Muscle of leg (tissue), 11 donors: ENCODE results near the gene SNTG2. TPM values are rescaled to one million over a fixed set of nuclear protein-coding genes. Genes with fewer than 3 reads are reported as not detected.

ENCODE experiments used
- DNase-seq: peaks from one replicate; pipeline ENCODE4 v3.0.0; 2013
- H3K27ac ChIP-seq: one replicate; pipeline ENCODE4 v1.5.1; 2013; ENCODE audit warnings: mild to moderate bottlenecking, low read length, control low read depth
- H3K27me3 ChIP-seq: one replicate; pipeline ENCODE4 v1.6.1; 2013; ENCODE audit warnings: low read length; ENCODE audit not compliant: control insufficient read depth, insufficient read depth
- H3K36me3 ChIP-seq: one replicate; pipeline ENCODE4 v1.6.1; 2013; ENCODE audit warnings: low read length; ENCODE audit not compliant: control insufficient read depth, insufficient read depth
- H3K4me1 ChIP-seq: one replicate; pipeline ENCODE4 v1.6.1; 2013; ENCODE audit warnings: low read length; ENCODE audit not compliant: control insufficient read depth, insufficient read depth
- H3K4me3 ChIP-seq: one replicate; pipeline ENCODE4 v1.5.1; 2013; ENCODE audit warnings: low read length, control low read depth
- H3K9me3 ChIP-seq: replicated peaks from 2 replicates; pipeline ENCODE4 v1.6.1; 2013; ENCODE audit warnings: low read depth, low read length; ENCODE audit not compliant: control insufficient read depth
- WGBS: methylation state at CpG from one replicate; pipeline ENCODE4 v1.1.5; 2013; ENCODE audit warnings: missing lambda C conversion rate; ENCODE audit not compliant: insufficient coverage; 5-methylcytosine and 5-hydroxymethylcytosine counted together
- polyA plus RNA-seq, 8 donors: library from polyadenylated mRNA; unstranded; fragments of 120-200 nt; gene quantifications; one replicate each; pipeline versions ENCODE4 v1.2.1 to v1.2.3, GENCODE V29; 2013; ENCODE audit warnings: inconsistent platforms in 1 of 8, low replicate concordance in 1 of 8; ENCODE audit not compliant: insufficient read length in 8 of 8, insufficient read depth in 1 of 8
- total RNA-seq: library from RNA; stranded (reverse); fragments of 120-200 nt; gene quantifications from one replicate; pipeline ENCODE4 v1.2.4, GENCODE V29; 2013

The SNTG2 gene
- total and polyA plus RNA-seq, 9 donors = 0.20 to 0.41 (median 0.31) TPM; not detected in 4

DNA sequence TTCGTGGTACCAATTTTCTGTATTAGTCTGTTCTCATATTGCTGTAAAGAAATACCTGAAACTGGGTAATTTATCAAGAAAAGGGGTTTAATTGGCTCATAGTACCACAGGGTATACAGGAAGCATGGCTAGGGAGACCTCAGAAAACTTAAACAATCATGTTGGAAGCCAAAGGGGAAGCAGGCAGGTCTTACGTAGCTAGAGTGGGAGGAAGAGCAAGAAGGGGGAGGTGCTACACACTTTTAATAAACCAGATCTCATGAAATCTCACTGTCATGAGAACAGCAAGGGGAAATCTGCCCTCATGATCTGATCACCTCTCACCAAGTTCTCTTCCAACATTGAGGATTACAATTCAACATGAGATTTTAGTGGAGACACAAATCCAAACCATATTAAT is 235.8 kb downstream of the SNTG2 start:
- no peaks in the 10 kb centered on the region for H3K27me3 ChIP-seq
- no peak overlapping the region for H3K27ac ChIP-seq
- no peaks in the 10 kb centered on the region for H3K4me1 ChIP-seq
- no CpG with 5 or more reads among the region's 2 CpGs for WGBS
- H3K4me3 ChIP-seq = no peak overlapping the region
- H3K36me3 ChIP-seq = no peaks in the 10 kb centered on the region
- H3K9me3 ChIP-seq = peaks cover 3% of the 10 kb centered on the region
- no peak for DNase-seq

DNA sequence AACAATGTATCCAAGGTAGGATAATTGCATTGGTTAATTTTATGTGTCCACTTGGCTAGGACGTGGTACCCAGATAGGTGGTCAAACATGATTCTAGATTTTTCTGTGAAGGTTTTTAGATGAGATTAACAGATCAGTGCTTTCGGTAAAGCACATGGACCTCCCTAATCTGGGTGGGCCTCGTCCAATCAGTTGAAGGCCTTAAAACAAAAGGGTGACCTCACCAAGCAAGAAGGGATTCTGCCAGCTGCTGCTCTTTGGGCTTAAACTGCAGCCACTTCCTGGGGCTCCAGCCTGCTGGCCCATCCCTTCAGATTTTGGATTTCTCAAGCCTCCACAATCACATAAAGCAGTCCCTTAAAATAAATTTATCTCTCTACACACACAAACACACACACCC is 236.5 kb downstream of the SNTG2 start:
- Histone ChIP-seq H3K27me3 (no peaks in the 10 kb centered on the region), H3K9me3 (peaks cover 3% of the 10 kb centered on the region), H3K4me3 (no peak overlapping the region), H3K36me3 (no peaks in the 10 kb centered on the region), H3K27ac (no peak overlapping the region), H3K4me1 (no peaks in the 10 kb centered on the region)
- 77% methylated on average over 3 of the region's 3 CpGs for WGBS
- DNase-seq = no peak

DNA sequence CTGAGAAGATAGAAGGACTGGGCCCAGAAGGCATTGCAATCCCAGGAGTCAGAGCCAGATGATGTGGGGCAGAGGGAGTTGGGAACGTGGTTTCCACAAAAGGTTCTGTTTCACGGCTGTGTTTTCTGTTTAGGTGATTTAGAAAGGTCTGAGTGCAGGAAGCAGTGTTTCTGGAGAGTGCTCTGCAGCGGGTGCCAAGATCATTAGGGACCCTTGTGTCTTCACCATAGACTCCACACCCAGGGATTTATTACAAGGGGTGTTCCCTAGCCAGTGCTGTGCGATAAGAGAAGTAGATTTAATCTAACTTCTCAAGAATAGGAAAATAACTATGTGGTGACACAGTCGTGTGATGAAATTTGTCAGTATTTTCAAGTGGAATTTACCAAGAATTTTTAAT is 241.5 kb downstream of the SNTG2 start:
- H3K4me3 ChIP-seq = no peak overlapping the region
- no peak for DNase-seq
- no peaks in the 10 kb centered on the region for H3K27me3 ChIP-seq
- H3K9me3 ChIP-seq = peaks cover 4% of the 10 kb centered on the region
- no peaks in the 10 kb centered on the region for H3K36me3 ChIP-seq
- WGBS = no CpG with 5 or more reads among the region's 5 CpGs
- no peaks in the 10 kb centered on the region for H3K4me1 ChIP-seq
- no peak overlapping the region for H3K27ac ChIP-seq

DNA sequence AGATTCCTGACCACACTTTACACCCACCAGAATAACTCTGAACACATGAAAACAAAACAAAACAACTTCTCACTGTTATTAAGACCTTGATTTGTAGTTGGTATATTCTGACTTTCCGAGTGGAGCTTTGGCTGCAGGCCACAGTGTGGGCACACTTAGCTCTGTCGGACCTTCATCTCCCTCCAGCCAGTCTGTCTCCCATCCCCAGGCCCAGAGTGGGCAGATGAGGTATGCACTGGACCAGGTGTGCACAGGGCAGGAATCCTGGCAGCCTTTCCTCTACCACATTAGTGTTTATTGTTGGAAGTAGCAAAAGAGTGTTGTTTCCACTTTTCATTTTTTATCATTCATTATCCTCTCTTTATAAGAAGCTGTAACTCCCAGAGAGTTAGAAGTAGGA is 243.2 kb downstream of the SNTG2 start:
- no peak for DNase-seq
- Histone ChIP-seq H3K4me3 (no peak overlapping the region), H3K36me3 (no peaks in the 10 kb centered on the region), H3K9me3 (peaks cover 4% of the 10 kb centered on the region), H3K27ac (no peak overlapping the region), H3K4me1 (no peaks in the 10 kb centered on the region), H3K27me3 (no peaks in the 10 kb centered on the region)
- no CpG with 5 or more reads among the region's 2 CpGs for WGBS

DNA sequence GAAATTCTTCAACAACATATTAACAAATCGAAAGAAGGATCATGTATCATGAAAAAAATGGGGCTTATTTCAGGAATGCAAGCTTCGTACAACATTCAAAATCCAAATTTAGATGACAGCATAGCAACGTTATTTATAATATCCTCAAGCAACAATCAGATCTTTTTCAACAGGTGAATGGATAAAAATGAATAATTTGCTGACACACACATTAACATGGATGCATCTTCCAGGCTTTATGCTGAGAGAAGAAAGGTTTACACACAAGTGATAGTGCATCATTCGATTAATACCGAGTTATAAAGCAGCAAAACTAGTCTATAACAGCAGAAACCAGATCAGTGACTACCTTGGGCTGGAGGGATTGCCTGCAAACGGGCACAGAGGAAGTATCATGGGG is 253.1 kb downstream of the SNTG2 start:
- no peaks in the 10 kb centered on the region for H3K36me3 ChIP-seq
- H3K4me3 ChIP-seq = no peak overlapping the region
- DNase-seq = no peak
- peaks cover 3% of the 10 kb centered on the region for H3K9me3 ChIP-seq
- no peaks in the 10 kb centered on the region for H3K27me3 ChIP-seq
- H3K4me1 ChIP-seq = no peaks in the 10 kb centered on the region
- H3K27ac ChIP-seq = no peak overlapping the region
- WGBS = no CpG with 5 or more reads among the region's 6 CpGs

DNA sequence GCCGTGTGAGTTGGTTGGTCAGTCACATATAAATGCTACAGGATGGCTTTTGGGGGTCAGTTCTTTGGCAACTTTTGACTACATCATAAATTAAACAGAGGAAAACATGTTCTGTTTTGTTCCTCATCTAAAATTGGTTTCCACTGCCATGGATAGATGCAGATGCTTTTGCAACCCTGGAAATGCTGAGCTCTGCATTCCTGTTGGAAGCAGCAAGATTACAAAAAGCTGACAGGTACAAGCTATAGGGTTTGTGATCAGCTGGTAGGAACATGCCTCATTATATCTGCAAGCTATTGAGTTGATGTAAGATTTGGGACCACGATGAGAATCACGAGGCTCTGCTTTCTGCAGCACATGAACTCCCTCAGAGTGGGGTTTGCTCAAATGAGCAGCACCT is 255.2 kb downstream of the SNTG2 start:
- WGBS = 73% methylated on average over 2 of the region's 3 CpGs
- DNase-seq = no peak
- H3K9me3 ChIP-seq = peaks cover 3% of the 10 kb centered on the region
- H3K36me3 ChIP-seq = no peaks in the 10 kb centered on the region
- no peak overlapping the region for H3K27ac ChIP-seq
- no peak overlapping the region for H3K4me3 ChIP-seq
- no peaks in the 10 kb centered on the region for H3K27me3 ChIP-seq
- H3K4me1 ChIP-seq = no peaks in the 10 kb centered on the region

DNA sequence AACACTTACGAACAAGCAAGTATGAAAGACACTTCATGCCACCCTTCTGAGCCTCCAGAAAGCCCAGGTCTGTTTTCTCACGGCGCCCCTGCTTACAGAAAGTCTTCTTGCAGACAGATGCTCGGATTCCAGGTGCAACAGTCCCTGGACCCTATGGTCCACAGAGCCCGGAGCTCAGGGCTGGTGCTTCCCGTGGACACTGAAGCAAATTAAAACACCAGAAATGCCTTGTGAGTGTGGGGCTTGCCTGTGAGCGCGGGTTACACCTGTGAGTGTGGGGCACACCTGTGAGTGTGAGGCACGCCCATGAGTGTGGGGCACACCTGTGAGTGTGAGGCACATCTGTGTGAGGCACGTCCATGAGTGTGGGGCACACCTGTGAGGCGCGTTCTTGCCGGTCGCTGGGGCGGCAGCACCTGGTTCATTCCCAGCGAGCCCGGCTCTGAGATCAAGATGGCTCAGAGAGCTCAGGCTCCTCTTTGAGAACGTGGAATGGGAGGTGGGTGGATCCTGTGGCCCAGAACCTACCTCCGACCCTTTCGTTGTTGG is 257.4 kb downstream of the SNTG2 start:
- H3K27ac ChIP-seq = no peak overlapping the region
- no peaks in the 10 kb centered on the region for H3K27me3 ChIP-seq
- WGBS = 79% methylated on average over 18 of the region's 20 CpGs
- no peaks in the 10 kb centered on the region for H3K36me3 ChIP-seq
- H3K4me1 ChIP-seq = no peaks in the 10 kb centered on the region
- no peak overlapping the region for H3K4me3 ChIP-seq
- no peaks in the 10 kb centered on the region for H3K9me3 ChIP-seq
- no peak for DNase-seq

DNA sequence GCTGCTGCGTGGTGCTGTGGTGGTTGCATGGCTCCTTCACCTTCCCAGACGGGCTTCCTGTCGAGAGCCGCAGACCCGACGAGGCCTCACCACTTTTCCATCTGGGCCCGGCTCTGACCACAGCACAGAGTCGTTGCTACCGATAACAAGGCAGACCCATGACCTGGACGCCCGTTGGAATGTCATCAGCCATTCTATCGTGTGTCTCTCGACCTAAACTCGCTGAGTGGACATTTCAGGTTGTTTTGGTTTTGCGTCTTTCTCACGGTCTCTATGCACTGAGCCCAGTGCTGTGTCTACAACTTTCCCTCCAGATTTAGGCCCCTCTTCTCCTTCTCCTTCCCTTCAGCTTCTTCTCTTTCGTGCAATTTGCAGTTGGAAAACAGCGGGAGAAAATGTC is 257.9 kb downstream of the SNTG2 start:
- Histone ChIP-seq H3K4me3 (no peak overlapping the region), H3K27me3 (no peaks in the 10 kb centered on the region), H3K9me3 (peaks cover 2% of the 10 kb centered on the region), H3K4me1 (no peaks in the 10 kb centered on the region), H3K27ac (no peak overlapping the region), H3K36me3 (no peaks in the 10 kb centered on the region)
- WGBS = 92% methylated on average over 16 of the region's 18 CpGs
- DNase-seq = no peak

DNA sequence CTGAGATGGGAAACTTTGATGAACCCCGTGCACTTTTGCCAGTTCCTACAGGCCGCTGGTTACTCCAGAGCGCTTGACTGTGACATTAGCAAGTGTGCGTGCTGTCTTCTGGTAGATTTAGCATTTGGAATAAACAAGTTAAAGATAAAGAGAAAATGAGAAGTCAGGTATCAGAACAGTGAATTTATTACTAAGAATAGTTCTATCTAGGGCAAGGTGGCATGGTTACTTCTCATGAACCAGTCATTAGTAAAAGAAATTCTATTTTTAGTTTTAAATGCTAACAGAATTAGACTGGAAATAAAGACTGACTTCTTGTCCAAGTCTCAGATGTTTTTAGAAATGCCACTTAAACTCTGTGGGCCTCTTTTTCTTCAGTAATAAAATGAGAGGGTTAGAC is 258.6 kb downstream of the SNTG2 start:
- Histone ChIP-seq H3K27me3 (no peaks in the 10 kb centered on the region), H3K4me1 (no peaks in the 10 kb centered on the region), H3K4me3 (no peak overlapping the region), H3K36me3 (no peaks in the 10 kb centered on the region), H3K27ac (no peak overlapping the region), H3K9me3 (peaks cover 7% of the 10 kb centered on the region)
- 91% methylated on average over 3 of the region's 4 CpGs for WGBS
- no peak for DNase-seq

DNA sequence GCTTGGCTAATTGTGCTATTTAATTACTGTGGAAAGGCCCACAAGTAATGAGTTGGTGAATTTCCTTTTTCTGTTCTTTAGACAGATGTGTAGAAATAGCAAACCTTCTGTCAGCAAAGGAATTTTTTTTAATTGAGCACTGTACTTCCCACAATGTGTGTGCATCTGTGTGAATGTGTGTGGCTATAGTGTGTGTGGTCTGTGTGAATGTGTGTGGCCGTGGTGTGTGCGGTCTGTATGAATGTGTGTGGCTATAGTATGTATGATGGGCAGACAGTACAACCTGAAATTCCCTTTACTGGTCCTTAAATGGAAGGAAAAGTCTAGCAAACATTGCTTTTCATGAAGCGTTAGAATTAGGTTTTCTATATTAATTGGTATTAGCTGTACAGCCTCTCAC is 259.1 kb downstream of the SNTG2 start:
- H3K27ac ChIP-seq = no peak overlapping the region
- WGBS = 87% methylated on average over 2 of the region's 3 CpGs
- no peaks in the 10 kb centered on the region for H3K4me1 ChIP-seq
- H3K9me3 ChIP-seq = peaks cover 7% of the 10 kb centered on the region
- no peaks in the 10 kb centered on the region for H3K27me3 ChIP-seq
- DNase-seq = no peak
- H3K36me3 ChIP-seq = no peaks in the 10 kb centered on the region
- no peak overlapping the region for H3K4me3 ChIP-seq

DNA sequence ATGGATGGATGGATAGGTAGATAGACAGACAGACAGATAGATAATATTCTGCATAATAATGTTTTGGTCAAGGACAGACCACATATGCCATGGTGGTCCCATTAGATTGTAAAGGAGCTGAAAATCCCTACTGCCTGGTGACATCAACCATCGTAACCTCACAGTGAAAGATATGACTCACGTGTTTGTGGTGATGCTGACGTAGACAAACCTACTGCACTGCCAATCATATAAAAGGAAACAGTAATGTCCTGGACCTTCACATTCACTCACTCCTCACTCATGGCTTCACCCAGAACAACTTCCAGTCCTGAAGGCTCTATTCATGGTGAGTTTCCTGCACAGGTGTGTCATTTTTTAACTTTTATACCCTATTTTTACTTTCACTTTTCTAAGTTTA is 259.7 kb downstream of the SNTG2 start:
- Histone ChIP-seq H3K4me1 (no peaks in the 10 kb centered on the region), H3K27ac (no peak overlapping the region), H3K27me3 (no peaks in the 10 kb centered on the region), H3K36me3 (no peaks in the 10 kb centered on the region), H3K9me3 (peaks cover 7% of the 10 kb centered on the region), H3K4me3 (no peak overlapping the region)
- 100% methylated on average over 2 of the region's 3 CpGs for WGBS
- DNase-seq = no peak
